NCI-H1092 (cell line): ENCODE measurements around the gene AFG1L.
"Not testable (repeated sequence)": the region's sequence is repeated elsewhere in the genome, so short reads cannot be mapped to it uniquely, and the experiment has no call there.

Experiments
- DNase-seq: peaks from one replicate; lab custom pipeline; 2025; lab: John Stamatoyannopoulos, UW

AFG1L gene

GRCh38 chr6:108294727-108295625, at the start of gene AFG1L:
Gene AFG1L, plus strand, starts transcription at chr6:108295054. Its CDS starts 26 bp downstream, at chr6:108295080.
- peak; percentile 34 for DNase-seq

GRCh38 chr6:108245095-108245494, 49.8 kb upstream of the AFG1L start:
- not testable (repeated sequence) for DNase-seq

- DNase-seq, result no peak
Observed at GRCh38 chr6:108247965-108248536, 46.8 kb upstream of the AFG1L start.

GRCh38 chr6:108250240-108250866, 44.5 kb upstream of the AFG1L start:
- no peak for DNase-seq

- no peak for DNase-seq
Observed at GRCh38 chr6:108251252-108251651, 43.6 kb upstream of the AFG1L start.

GRCh38 chr6:108252055-108252454, 42.8 kb upstream of the AFG1L start:
- no peak for DNase-seq

GRCh38 chr6:108253241-108253640, 41.6 kb upstream of the AFG1L start:
- DNase-seq, result no peak

- no peak for DNase-seq
Observed at GRCh38 chr6:108254433-108255410, 40.1 kb upstream of the AFG1L start.

- DNase-seq, result no peak
Observed at GRCh38 chr6:108260126-108260808, 34.6 kb upstream of the AFG1L start.

- peak; percentile 87 for DNase-seq
Observed at GRCh38 chr6:108260809-108261569, 33.9 kb upstream of the AFG1L start, which contains the start of gene SNX3. Gene SNX3, minus strand, starts transcription at chr6:108261040. Its CDS starts 119 bp downstream, at chr6:108260921.

GRCh38 chr6:108263371-108263770, 31.5 kb upstream of the AFG1L start:
- DNase-seq, result no peak

- no peak for DNase-seq
Observed at GRCh38 chr6:108268845-108269244, 26.0 kb upstream of the AFG1L start.

GRCh38 chr6:108269955-108270354, 24.9 kb upstream of the AFG1L start:
- not testable (repeated sequence) for DNase-seq

- DNase-seq, result no peak
Observed at GRCh38 chr6:108274546-108274945, 20.3 kb upstream of the AFG1L start.

- DNase-seq, result no peak
Observed at GRCh38 chr6:108275976-108276375, 18.9 kb upstream of the AFG1L start.

- no peak for DNase-seq
Observed at GRCh38 chr6:108277295-108277694, 17.6 kb upstream of the AFG1L start.

GRCh38 chr6:108277831-108278230, 17.0 kb upstream of the AFG1L start:
- DNase-seq, result no peak

- no peak for DNase-seq
Observed at GRCh38 chr6:108285381-108285780, 9.5 kb upstream of the AFG1L start.

- DNase-seq, result no peak
Observed at GRCh38 chr6:108286366-108286765, 8.5 kb upstream of the AFG1L start.

- no peak for DNase-seq
Observed at GRCh38 chr6:108287373-108287772, 7.5 kb upstream of the AFG1L start.
